Caki2 (cell line): ENCODE data around the gene EN2. TPM values are rescaled to one million over a fixed set of nuclear protein-coding genes. Genes with fewer than 3 reads are reported as not detected.

ENCODE experiments used
- DNase-seq: peaks from one replicate; pipeline ENCODE4 v3.0.0-alpha.2; 2015; ENCODE audit warnings: low read depth
- in situ Hi-C: cut with HindIII; loops from 2 replicates; pipeline ENCODE4 v1.10.0; 2016; ENCODE audit warnings: low sequenced_read_pairs, low pct_unique_long_range_greater_than_20kb, mixed read lengths
- total RNA-seq: library from RNA; depleted of rRNA; stranded (reverse); fragments of >200 nt; shearing (Covaris generic); gene quantifications from 2 replicates; pipeline ENCODE4 v1.2.3, GENCODE V29; 2014; ENCODE audit warnings: low replicate concordance

Gene EN2
- total RNA-seq, 1 experiment from 2014 or later, result 1.3 TPM

GRCh38 chr7:155447603-155448002 is 10.3 kb upstream of the EN2 start:
- no peak for DNase-seq
- in situ Hi-C loops, result no loop called here

- in situ Hi-C loops, result no loop called here
Observed at GRCh38 chr7:155448632-155449007, 9.3 kb upstream of the EN2 start.

GRCh38 chr7:155449008-155449868 is 8.7 kb upstream of the EN2 start:
- in situ Hi-C loops, result no loop called here
- DNase-seq, result no peak

More at GRCh38 chr7:155448632-155449007, 9.3 kb upstream of the EN2 start:
- no peak for DNase-seq

GRCh38 chr7:155449869-155450557 is 7.9 kb upstream of the EN2 start:
- in situ Hi-C loops, result no loop called here

GRCh38 chr7:155450558-155450969 is 7.4 kb upstream of the EN2 start:
- DNase-seq, result no peak
- in situ Hi-C loops, result no loop called here

More at GRCh38 chr7:155449869-155450557, 7.9 kb upstream of the EN2 start:
- DNase-seq, result no peak

GRCh38 chr7:155450970-155451801 is 6.7 kb upstream of the EN2 start:
- DNase-seq, result no peak
- in situ Hi-C loops, result no loop called here

- in situ Hi-C loops, result no loop called here
- DNase-seq, result no peak
Observed at GRCh38 chr7:155451840-155452239, 6.1 kb upstream of the EN2 start.

- no peak for DNase-seq
- in situ Hi-C loops, result no loop called here
Observed at GRCh38 chr7:155452505-155453295, 5.2 kb upstream of the EN2 start.

GRCh38 chr7:155453296-155454182 is 4.4 kb upstream of the EN2 start:
- in situ Hi-C loops, result no loop called here
- no peak for DNase-seq

- DNase-seq, result no peak
- in situ Hi-C loops, result no loop called here
Observed at GRCh38 chr7:155454183-155455112, 3.5 kb upstream of the EN2 start.

- no peak for DNase-seq
- in situ Hi-C loops, result no loop called here
Observed at GRCh38 chr7:155455132-155455693, 2.7 kb upstream of the EN2 start.

- no peak for DNase-seq
- in situ Hi-C loops, result no loop called here
Observed at GRCh38 chr7:155455776-155456737, 1.9 kb upstream of the EN2 start.

- DNase-seq, result peak; percentile 77
- in situ Hi-C loops, result no loop called here
Observed at GRCh38 chr7:155456738-155457543, 988 bp upstream of the EN2 start.

- in situ Hi-C loops, result no loop called here
- no peak for DNase-seq
Observed at GRCh38 chr7:155457544-155458110, 302 bp upstream of the EN2 start.
